H1 (cell line): ENCODE results near the gene APOL4. TPM values are rescaled to one million over a fixed set of nuclear protein-coding genes. Genes with fewer than 3 reads are reported as not detected.

ENCODE experiments used
- CTCF ChIA-PET: fragments of 300-600 bp; sonication (Branson Sonifier 250); formaldehyde crosslinking; loops from one replicate; lab custom pipeline; 2021; ENCODE audit not compliant: partially characterized antibody; lab: Charles Lee
- POLR2A ChIA-PET: fragments of 300-600 bp; sonication (Branson Sonifier 250); formaldehyde crosslinking; loops from one replicate; lab custom pipeline; 2021; ENCODE audit warnings: inconsistent platforms; ENCODE audit not compliant: partially characterized antibody; lab: Charles Lee
- DNase-seq, 2 experiments: peaks; one replicate each; pipeline versions ENCODE4 v3.0.0 to v3.0.0-alpha.2; 2010 to 2022; ENCODE audit warnings: low spot score in 2 of 2, low read depth in 1 of 2, mixed read lengths in 1 of 2
- FAIRE-seq: peaks from 2 replicates; lab custom pipeline; 2011; peaks lifted over from hg19 to GRCh38; lab: Jason Lieb, UNC
- H2AFZ ChIP-seq: 2 replicates; pipeline ENCODE4 v1.8.1; 2012; ENCODE audit warnings: low read length, inconsistent platforms
- H2AK5ac ChIP-seq: 2 replicates; pipeline ENCODE4 v1.6.1; 2013; ENCODE audit warnings: low read depth, low read length
- H2BK120ac ChIP-seq: replicated peaks from 2 replicates; pipeline ENCODE3; 2013; ENCODE audit warnings: low read depth, low read length, inconsistent platforms
- H2BK12ac ChIP-seq: 2 replicates; pipeline ENCODE4 v1.6.1; 2013; ENCODE audit warnings: low read depth, low read length
- H2BK15ac ChIP-seq: 2 replicates; pipeline ENCODE4 v1.6.1; 2013; ENCODE audit warnings: low read length
- H2BK20ac ChIP-seq: 2 replicates; pipeline ENCODE4 v1.6.1; 2013; ENCODE audit warnings: low read length
- H2BK5ac ChIP-seq: 2 replicates; pipeline ENCODE4 v1.6.1; 2013; ENCODE audit warnings: low read depth, low read length
- H3K14ac ChIP-seq: 2 replicates; pipeline ENCODE4 v1.6.1; 2013; ENCODE audit warnings: inconsistent platforms; ENCODE audit not compliant: insufficient read length
- H3K18ac ChIP-seq: 2 replicates; pipeline ENCODE4 v1.6.1; 2013; ENCODE audit warnings: low read length; ENCODE audit errors: extremely low read depth
- H3K23ac ChIP-seq: 2 replicates; pipeline ENCODE4 v1.6.1; 2013; ENCODE audit warnings: inconsistent platforms; ENCODE audit not compliant: insufficient read length
- H3K23me2 ChIP-seq: 2 replicates; pipeline ENCODE4 v1.6.1; 2013; ENCODE audit warnings: low read depth, low read length
- H3K27ac ChIP-seq: 2 replicates; pipeline ENCODE4 v1.6.1; 2011; ENCODE audit warnings: low read depth, low read length, inconsistent platforms
- H3K27me3 ChIP-seq, 4 experiments: replicated peaks in 1 of 4; 1 replicate in 1 of 4; 2 replicates in 3 of 4; pipeline versions ENCODE4 v1.6.1 to v1.8.1; 2011 to 2013; ENCODE audit warnings: low read length in 3 of 4, mild to moderate bottlenecking in 3 of 4, inconsistent platforms in 2 of 4, mixed read lengths in 2 of 4, moderate library complexity in 1 of 4; ENCODE audit not compliant: control insufficient read depth in 3 of 4, insufficient read depth in 3 of 4; ENCODE audit errors: extremely low read depth in 1 of 4
- H3K36me3 ChIP-seq, 4 experiments: 2 replicates each; pipeline versions ENCODE4 v1.6.1 to v1.8.1; 2011 to 2013; ENCODE audit warnings: mild to moderate bottlenecking in 4 of 4, low read length in 3 of 4, moderate library complexity in 2 of 4, control low read depth in 1 of 4, inconsistent platforms in 1 of 4; ENCODE audit not compliant: insufficient read depth in 4 of 4, control insufficient read depth in 2 of 4
- H3K4ac ChIP-seq: replicated peaks from 2 replicates; pipeline ENCODE3; 2013; ENCODE audit warnings: low read length, low read depth, mixed read lengths, inconsistent platforms; ENCODE audit not compliant: insufficient read length
- H3K4me1 ChIP-seq, 4 experiments: replicated peaks in 1 of 4; 1 replicate in 1 of 4; 2 replicates in 3 of 4; pipeline versions ENCODE4 v1.6.1 to v1.8.1; 2011 to 2013; ENCODE audit warnings: low read length in 3 of 4, inconsistent platforms in 2 of 4, mixed read lengths in 1 of 4; ENCODE audit not compliant: insufficient read depth in 4 of 4, control insufficient read depth in 3 of 4
- H3K4me2 ChIP-seq, 2 experiments: 2 replicates each; pipeline versions ENCODE4 v1.6.1 to v1.8.1; 2011 to 2013; ENCODE audit warnings: low read depth in 2 of 2, low read length in 2 of 2, control low read depth in 1 of 2, inconsistent platforms in 1 of 2, mild to moderate bottlenecking in 1 of 2; ENCODE audit not compliant: insufficient read depth in 1 of 2
- H3K4me3 ChIP-seq, 4 experiments: fragments of 200-600, 300-600 bp in 1 of 4; sonication (generic), shearing (Covaris generic), sonication (Bioruptor Twin) in 1 of 4; 2 replicates each; pipeline versions ENCODE4 v1.5.1 to v1.8.1; 2011 to 2016; ENCODE audit warnings: low read length in 4 of 4, low read depth in 3 of 4, control low read depth in 2 of 4, inconsistent platforms in 2 of 4, mild to moderate bottlenecking in 2 of 4, mixed read lengths in 1 of 4, moderate library complexity in 1 of 4; ENCODE audit not compliant: insufficient read depth in 2 of 4; ENCODE audit errors: extremely low read depth in 1 of 4
- H3K56ac ChIP-seq: replicated peaks from 2 replicates; pipeline ENCODE3; 2013; ENCODE audit warnings: low read depth, mild to moderate bottlenecking, mixed read lengths, low read length, inconsistent platforms; ENCODE audit not compliant: insufficient read length
- H3K79me1 ChIP-seq: 2 replicates; pipeline ENCODE4 v1.6.1; 2013; ENCODE audit warnings: low read depth, low read length, control low read depth
- H3K79me2 ChIP-seq, 2 experiments: 2 replicates each; pipeline versions ENCODE4 v1.6.1 to v1.8.1; 2012 to 2013; ENCODE audit warnings: low read length in 2 of 2, mild to moderate bottlenecking in 2 of 2, inconsistent platforms in 1 of 2; ENCODE audit not compliant: insufficient read depth in 2 of 2, control insufficient read depth in 1 of 2
- H3K9ac ChIP-seq, 4 experiments: replicated peaks in 1 of 4; 1 replicate in 1 of 4; 2 replicates in 3 of 4; pipeline versions ENCODE4 v1.6.1 to v1.8.1; 2011 to 2013; ENCODE audit warnings: low read depth in 3 of 4, low read length in 3 of 4, control low read depth in 2 of 4, mild to moderate bottlenecking in 2 of 4, moderate library complexity in 2 of 4, inconsistent platforms in 1 of 4; ENCODE audit errors: extremely low read depth in 1 of 4
- H3K9me3 ChIP-seq, 2 experiments: 2 replicates each; pipeline versions ENCODE4 v1.6.1 to v1.8.1; 2012 to 2013; ENCODE audit warnings: mild to moderate bottlenecking in 2 of 2, moderate library complexity in 2 of 2, control low read depth in 1 of 2, inconsistent platforms in 1 of 2, low read depth in 1 of 2, low read length in 1 of 2, mixed read lengths in 1 of 2; ENCODE audit not compliant: insufficient read depth in 2 of 2
- H4K20me1 ChIP-seq, 2 experiments: replicated peaks in 1 of 2; 2 replicates each; pipeline versions ENCODE3 to v1.8.1; 2011 to 2013; ENCODE audit warnings: inconsistent platforms in 2 of 2, low read length in 2 of 2, mild to moderate bottlenecking in 1 of 2; ENCODE audit not compliant: insufficient read depth in 2 of 2, control insufficient read depth in 1 of 2
- H4K5ac ChIP-seq: 2 replicates; pipeline ENCODE4 v1.6.1; 2013; ENCODE audit warnings: low read length, low read depth, mixed read lengths, inconsistent platforms; ENCODE audit not compliant: insufficient read length
- H4K8ac ChIP-seq: 2 replicates; pipeline ENCODE4 v1.8.0; 2013; ENCODE audit warnings: mild to moderate bottlenecking, moderate library complexity, low read length, inconsistent platforms; ENCODE audit not compliant: insufficient read depth; ENCODE audit errors: extremely low read depth
- H4K91ac ChIP-seq: replicated peaks from 2 replicates; pipeline ENCODE3; 2013; ENCODE audit warnings: low read length, mixed read lengths, inconsistent platforms; ENCODE audit not compliant: insufficient read length
- GTF2F1 ChIP-seq: IDR thresholded peaks from 2 replicates; pipeline ENCODE4 v1.6.1; 2012; ENCODE audit warnings: low read depth, low read length, improper control_type of control experiment, borderline replicate concordance
- ZNF274 ChIP-seq: IDR thresholded peaks from 2 replicates; pipeline ENCODE4 v1.7.0; 2012; ENCODE audit warnings: low read length, borderline replicate concordance; ENCODE audit errors: extremely low read depth
- WGBS, 2 experiments: shearing (Covaris generic) in 1 of 2; methylation state at CpG; one replicate each; pipeline versions ENCODE4 v1.1.6 to v1.1.7; 2013 to 2015; ENCODE audit warnings: low lambda C conversion rate in 2 of 2, mixed read lengths in 2 of 2, inconsistent platforms in 1 of 2, low coverage in 1 of 2, missing lambda C conversion rate in 1 of 2; ENCODE audit not compliant: insufficient replicate concordance in 2 of 2, insufficient coverage in 1 of 2, insufficient read length in 1 of 2; ENCODE audit errors: extremely low coverage in 1 of 2, missing lambda C conversion rate in 1 of 2; 5-methylcytosine and 5-hydroxymethylcytosine counted together
- polyA plus RNA-seq, 7 experiments: library from polyadenylated mRNA; depleted of rRNA in 3 of 7; stranded (reverse) in 5 of 7; unstranded in 2 of 7; fragments of >200 nt in 5 of 7; fragments of 200-250 nt in 2 of 7; gene quantifications; 1 replicate in 5 of 7; 2 replicates in 1 of 7; 4 replicates in 1 of 7; pipeline versions ENCODE4 v1.2.1 to v1.2.3, GENCODE V29; 2011 to 2013; ENCODE audit warnings: missing spikeins in 2 of 7, mixed read lengths in 2 of 7
- total RNA-seq: library from RNA; stranded (reverse); fragmentation: NEBNext Ultra II Directional; extraction: Animal tissue kit (Norgen Biotek cat#: 25700); gene quantifications from 2 replicates; pipeline ENCODE4 v1.2.1, GENCODE V29; 2021

The APOL4 gene
- total and polyA plus RNA-seq, 2 of the 8 experiments (the other 6 are each of a cell fraction or from before 2014, with no cell fraction given) = 0.02 TPM; not detected in 1

DNA sequence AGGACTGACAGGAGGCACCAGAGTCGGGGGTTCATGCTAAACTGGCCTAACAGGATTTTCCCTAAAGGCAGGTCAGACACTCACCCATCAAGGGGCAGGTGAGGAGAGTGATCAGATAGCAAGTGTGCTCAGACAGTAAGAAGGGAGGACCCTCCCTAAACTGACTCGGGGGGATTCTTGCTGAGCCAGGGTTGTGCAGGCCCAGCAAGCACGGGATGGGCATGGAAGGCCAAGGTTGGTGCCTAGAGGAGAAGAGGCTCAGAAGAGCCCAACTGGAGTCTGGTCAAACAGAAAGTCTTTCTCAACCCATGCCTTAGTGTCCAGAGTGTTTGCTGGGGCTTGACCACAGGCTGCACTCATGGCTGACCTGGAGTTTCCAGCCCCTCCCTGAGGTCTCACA, 45.1 kb upstream of the APOL4 start:
- CTCF ChIA-PET = no interaction called here
- Histone ChIP-seq H2BK12ac (no peak overlapping the region), H3K9me3 (peaks cover 3 to 7% of the 10 kb centered on the region in 2 experiments; a peak in 3 of 4 replicates), H3K27me3 (no peaks in the 10 kb centered on the region), H2AFZ (no peak overlapping the region), H4K8ac (no peak overlapping the region; the same call in 1 of the 2 replicates), H2BK15ac (no peak overlapping the region), H3K18ac (no peak overlapping the region), H3K27ac (no peak overlapping the region), H3K4me3 (no peak overlapping the region), H3K36me3 (no peaks in the 10 kb centered on the region), H3K9ac (no peak overlapping the region), H2BK120ac (no peak overlapping the region), H3K23ac (no peak overlapping the region), H3K79me2 (no peaks in the 10 kb centered on the region), H4K5ac (no peak overlapping the region), H3K4me2 (no peak overlapping the region), H2BK5ac (no peak overlapping the region), H3K79me1 (no peaks in the 10 kb centered on the region), H3K23me2 (no peaks in the 10 kb centered on the region), H3K56ac (no peak overlapping the region), H3K4me1 (peaks cover 0 to 5% (median 0%) of the 10 kb centered on the region in 4 experiments; a peak in 1 of 7 replicates), H4K91ac (no peak overlapping the region), H2BK20ac (no peak overlapping the region), H3K14ac (no peak overlapping the region), H3K4ac (no peak overlapping the region), H2AK5ac (no peak overlapping the region), H4K20me1 (no peaks in the 10 kb centered on the region)
- FAIRE-seq = no peak
- POLR2A ChIA-PET = no interaction called here
- 84% methylated on average over 3 of the region's 3 CpGs; no CpG with 5 or more reads in 1 of the 2 experiments for WGBS, 2 experiments
- DNase-seq = no peak
- no peak for TF ChIP-seq GTF2F1
- TF ChIP-seq ZNF274 = no peak
